ENCODE data around the gene HIPK1.
A peak's percentile ranks its signal among the peaks of the same experiment; 100 is the strongest.

The HIPK1 gene

GRCh38 chr1:113972954-113973353, 43.8 kb downstream of the HIPK1 start:
- H3K36me3 ChIP-seq: peaks cover 58 to 64% (median 60%) of the 10 kb centered on the region in 3 donors
- intact Hi-C loops (cut with DNase I; ENCODE audit: low total_unique reads): no loop called here
- peaks cover 6 to 23% (median 16%) of the 10 kb centered on the region in 4 donors for H3K4me1 ChIP-seq
- no peak for DNase-seq
- no peak overlapping the region for H3K27ac ChIP-seq
- TF ChIP-seq, protein P1, sequence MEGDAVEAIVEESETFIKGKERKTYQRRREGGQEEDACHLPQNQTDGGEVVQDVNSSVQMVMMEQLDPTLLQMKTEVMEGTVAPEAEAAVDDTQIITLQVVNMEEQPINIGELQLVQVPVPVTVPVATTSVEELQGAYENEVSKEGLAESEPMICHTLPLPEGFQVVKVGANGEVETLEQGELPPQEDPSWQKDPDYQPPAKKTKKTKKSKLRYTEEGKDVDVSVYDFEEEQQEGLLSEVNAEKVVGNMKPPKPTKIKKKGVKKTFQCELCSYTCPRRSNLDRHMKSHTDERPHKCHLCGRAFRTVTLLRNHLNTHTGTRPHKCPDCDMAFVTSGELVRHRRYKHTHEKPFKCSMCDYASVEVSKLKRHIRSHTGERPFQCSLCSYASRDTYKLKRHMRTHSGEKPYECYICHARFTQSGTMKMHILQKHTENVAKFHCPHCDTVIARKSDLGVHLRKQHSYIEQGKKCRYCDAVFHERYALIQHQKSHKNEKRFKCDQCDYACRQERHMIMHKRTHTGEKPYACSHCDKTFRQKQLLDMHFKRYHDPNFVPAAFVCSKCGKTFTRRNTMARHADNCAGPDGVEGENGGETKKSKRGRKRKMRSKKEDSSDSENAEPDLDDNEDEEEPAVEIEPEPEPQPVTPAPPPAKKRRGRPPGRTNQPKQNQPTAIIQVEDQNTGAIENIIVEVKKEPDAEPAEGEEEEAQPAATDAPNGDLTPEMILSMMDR (IDR thresholded peaks at IDR 0.05): no peak
- no peaks in the 10 kb centered on the region for H3K27me3 ChIP-seq
- H3K9me3 ChIP-seq: no peaks in the 10 kb centered on the region
- no peak overlapping the region for H3K4me3 ChIP-seq

- H3K27me3 ChIP-seq: no peaks in the 10 kb centered on the region
- TF ChIP-seq, protein P1 (IDR thresholded peaks at IDR 0.05): no peak
- H3K4me3 ChIP-seq: no peak overlapping the region
- H3K4me1 ChIP-seq: peaks cover 6 to 45% (median 25%) of the 10 kb centered on the region in 4 donors
- no peak for DNase-seq
- H3K9me3 ChIP-seq: no peaks in the 10 kb centered on the region
- peak overlapping the region in 1 of 2 donors; percentile 45 for H3K27ac ChIP-seq
- peaks cover 34 to 40% (median 36%) of the 10 kb centered on the region in 3 donors for H3K36me3 ChIP-seq
- intact Hi-C loops (cut with DNase I; ENCODE audit: low total_unique reads): loop anchor here (5.0 kb wide), 1 partner anchor 307 kb away; no protein-coding TSS in a partner anchor
Observed at GRCh38 chr1:113975211-113975895, 46.2 kb downstream of the HIPK1 start.

DNA sequence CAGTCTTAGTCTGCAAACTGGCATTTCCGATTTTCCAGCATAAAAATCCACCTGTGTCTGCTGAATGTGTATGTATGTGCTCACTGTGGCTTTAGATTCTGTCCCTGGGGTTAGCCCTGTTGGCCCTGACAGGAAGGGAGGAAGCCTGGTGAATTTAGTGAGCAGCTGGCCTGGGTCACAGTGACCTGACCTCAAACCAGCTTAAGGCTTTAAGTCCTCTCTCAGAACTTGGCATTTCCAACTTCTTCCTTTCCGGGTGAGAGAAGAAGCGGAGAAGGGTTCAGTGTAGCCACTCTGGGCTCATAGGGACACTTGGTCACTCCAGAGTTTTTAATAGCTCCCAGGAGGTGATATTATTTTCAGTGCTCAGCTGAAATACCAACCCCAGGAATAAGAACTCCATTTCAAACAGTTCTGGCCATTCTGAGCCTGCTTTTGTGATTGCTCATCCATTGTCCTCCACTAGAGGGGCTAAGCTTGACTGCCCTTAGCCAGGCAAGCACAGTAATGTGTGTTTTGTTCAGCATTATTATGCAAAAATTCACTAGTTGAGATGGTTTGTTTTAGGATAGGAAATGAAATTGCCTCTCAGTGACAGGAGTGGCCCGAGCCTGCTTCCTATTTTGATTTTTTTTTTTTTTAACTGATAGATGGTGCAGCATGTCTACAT, 47.6 kb downstream of the HIPK1 start:
- H3K27me3 ChIP-seq: no peaks in the 10 kb centered on the region
- DNase-seq: peak in 1 of 2 donors; percentile 36
- H3K27ac ChIP-seq: peak overlapping the region; percentile 36 to 45
- H3K36me3 ChIP-seq: peaks cover 21 to 26% (median 22%) of the 10 kb centered on the region in 3 donors
- intact Hi-C loops (cut with DNase I; ENCODE audit: low total_unique reads): loop anchor here (5.0 kb wide), 1 partner anchor 306 kb away; no protein-coding TSS in a partner anchor
- TF ChIP-seq, protein P1 (IDR thresholded peaks at IDR 0.05): peak; percentile 32 to 41
- H3K4me3 ChIP-seq: no peak overlapping the region
- H3K9me3 ChIP-seq: no peaks in the 10 kb centered on the region
- H3K4me1 ChIP-seq: peaks cover 6 to 59% (median 34%) of the 10 kb centered on the region in 4 donors

- Histone ChIP-seq H3K4me1 (peaks cover 6 to 69% (median 41%) of the 10 kb centered on the region in 4 donors), H3K9me3 (no peaks in the 10 kb centered on the region), H3K36me3 (peaks cover 9 to 14% (median 10%) of the 10 kb centered on the region in 3 donors), H3K27me3 (no peaks in the 10 kb centered on the region), H3K27ac (no peak overlapping the region), H3K4me3 (no peak overlapping the region)
- intact Hi-C loops (cut with DNase I; ENCODE audit: low total_unique reads): loop anchor here (5.0 kb wide), 1 partner anchor 304 kb away; no protein-coding TSS in a partner anchor
- TF ChIP-seq, protein P1 (IDR thresholded peaks at IDR 0.05): no peak
- no peak for DNase-seq
Observed at GRCh38 chr1:113977906-113978305, 48.8 kb downstream of the HIPK1 start.

GRCh38 chr1:113978863-113979702, 50.0 kb downstream of the HIPK1 start, which contains the start of gene OLFML3:
OLFML3 (plus strand) TSS chr1:113979474; CDS start chr1:113979517, 43 bp downstream.
- Histone ChIP-seq H3K27me3 (no peaks in the 10 kb centered on the region), H3K27ac (peak within 1 kb of the TSS; percentile 79 to 84), H3K36me3 (peaks cover 0 to 6% (median 0%) of the 10 kb centered on the region in 3 donors), H3K4me3 (peak within 1 kb of the TSS; percentile 39 to 46), H3K4me1 (peaks cover 11 to 81% (median 51%) of the 10 kb centered on the region in 4 donors), H3K9me3 (no peaks in the 10 kb centered on the region)
- peak; percentile 91 to 94 for DNase-seq
- TF ChIP-seq, protein P1 (IDR thresholded peaks at IDR 0.05): peak; percentile 61 to 77
- intact Hi-C loops (cut with DNase I; ENCODE audit: low total_unique reads): loop anchor here (5.0 kb wide), 1 partner anchor 303 kb away; no protein-coding TSS in a partner anchor
